Measurements from ENCODE around the gene RAB4B.
"Not testable (repeated sequence)": the region's sequence is repeated elsewhere in the genome, so short reads cannot be mapped to it uniquely, and the experiment has no call there.

Gene RAB4B, protein sequence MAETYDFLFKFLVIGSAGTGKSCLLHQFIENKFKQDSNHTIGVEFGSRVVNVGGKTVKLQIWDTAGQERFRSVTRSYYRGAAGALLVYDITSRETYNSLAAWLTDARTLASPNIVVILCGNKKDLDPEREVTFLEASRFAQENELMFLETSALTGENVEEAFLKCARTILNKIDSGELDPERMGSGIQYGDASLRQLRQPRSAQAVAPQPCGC

GRCh38 chr19:40777937-40778705 is at the start of gene RAB4B:
Gene RAB4B (plus strand): TSS chr19:40778247. CDS start chr19:40778376, 129 bp downstream.
- peak; percentile 100 for DNase-seq

GRCh38 chr19:40730065-40730464 is 48.0 kb upstream of the RAB4B start:
- not testable (repeated sequence) for DNase-seq

DNA sequence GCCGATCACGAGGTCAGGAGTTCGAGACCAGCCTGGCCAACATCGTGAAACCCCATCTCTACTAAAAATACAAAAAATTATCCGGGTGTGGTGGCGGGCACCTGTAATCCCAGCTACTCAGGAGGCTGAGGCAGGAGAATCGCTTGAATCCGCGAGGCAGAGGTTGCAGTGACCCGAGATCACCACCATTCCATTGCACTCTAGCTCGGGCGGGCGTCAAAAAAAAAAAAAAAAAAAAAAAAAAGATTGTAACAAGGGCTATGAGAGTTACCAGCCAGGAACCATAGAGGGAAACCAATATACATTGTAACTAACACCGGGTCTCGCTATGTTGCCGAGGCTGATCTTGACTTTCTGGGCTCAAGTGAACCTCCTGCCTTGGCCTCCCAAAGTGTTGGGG is 45.7 kb upstream of the RAB4B start:
- not testable (repeated sequence) for DNase-seq

- no peak for DNase-seq
Measured at GRCh38 chr19:40733149-40733548, 44.9 kb upstream of the RAB4B start.

GRCh38 chr19:40735013-40735771 is 42.9 kb upstream of the RAB4B start:
- no peak for DNase-seq

DNA sequence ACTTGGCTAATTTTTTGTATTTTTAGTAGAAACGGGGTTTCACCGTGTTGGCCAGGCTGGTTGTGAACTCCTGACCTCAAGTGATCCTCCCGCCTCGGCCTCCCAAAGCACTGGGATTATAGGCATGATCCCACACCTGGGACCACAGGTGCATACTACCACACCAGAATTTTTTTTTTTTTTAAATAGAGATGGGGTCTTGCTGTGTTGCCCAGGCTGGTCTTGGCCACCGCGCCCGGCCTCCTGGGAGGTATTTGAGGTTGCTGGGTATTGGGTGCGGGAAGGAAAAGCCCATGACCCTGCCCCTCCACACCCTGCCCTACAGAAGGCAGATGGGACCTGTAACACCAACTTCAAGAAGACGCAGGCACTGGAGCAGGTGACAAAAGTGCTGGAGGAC is 41.4 kb upstream of the RAB4B start:
- no peak for DNase-seq

DNA sequence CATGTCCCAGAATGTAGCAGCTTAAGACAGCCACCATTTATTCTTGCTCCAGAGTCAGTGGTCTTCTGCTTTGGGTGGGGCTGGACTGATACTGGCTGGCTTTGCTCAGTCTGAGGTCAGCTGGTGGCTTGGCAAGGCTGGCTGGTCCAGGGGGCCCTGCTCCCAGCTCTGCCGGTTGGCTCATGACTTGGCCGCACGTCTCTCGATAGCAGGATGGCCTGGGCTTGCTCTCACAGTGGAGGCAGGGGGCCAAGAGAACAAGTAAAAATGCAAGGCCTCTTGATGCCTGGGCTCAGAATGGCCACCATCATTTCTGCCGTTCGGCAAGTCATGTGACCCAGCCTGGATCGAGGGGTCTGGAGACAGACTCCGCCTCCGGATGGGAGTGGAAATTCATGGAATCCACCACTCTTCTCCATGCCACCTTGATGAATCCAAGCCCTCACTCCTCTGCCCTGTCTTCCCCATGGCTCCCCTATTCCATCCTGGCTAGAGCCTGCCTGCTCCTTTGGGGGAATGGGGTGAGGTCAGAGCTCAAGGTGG is 40.9 kb upstream of the RAB4B start:
- no peak for DNase-seq

- no peak for DNase-seq
Measured at GRCh38 chr19:40739030-40739839, 38.8 kb upstream of the RAB4B start.

GRCh38 chr19:40739871-40740703 is 38.0 kb upstream of the RAB4B start:
- DNase-seq, result no peak

DNA sequence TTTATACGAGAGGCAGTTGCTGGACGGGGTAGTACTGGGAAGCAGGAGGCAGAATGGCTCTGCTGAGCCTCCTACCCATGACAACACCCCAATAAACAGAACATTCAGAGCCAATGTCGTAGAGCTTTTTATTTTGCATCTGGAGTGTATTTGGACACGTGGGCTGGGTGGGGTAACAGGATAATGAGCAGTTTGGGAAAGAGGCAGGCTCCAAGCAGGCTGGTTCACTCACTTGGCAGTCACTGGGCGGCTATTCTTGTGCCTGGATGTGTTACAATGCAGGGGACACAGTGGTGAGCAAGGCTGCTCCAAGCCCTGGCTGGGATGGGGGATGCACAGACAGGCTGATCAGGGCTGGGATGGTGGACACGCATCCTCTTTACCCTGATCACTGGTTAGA is 37.3 kb upstream of the RAB4B start:
- DNase-seq, result no peak

DNA sequence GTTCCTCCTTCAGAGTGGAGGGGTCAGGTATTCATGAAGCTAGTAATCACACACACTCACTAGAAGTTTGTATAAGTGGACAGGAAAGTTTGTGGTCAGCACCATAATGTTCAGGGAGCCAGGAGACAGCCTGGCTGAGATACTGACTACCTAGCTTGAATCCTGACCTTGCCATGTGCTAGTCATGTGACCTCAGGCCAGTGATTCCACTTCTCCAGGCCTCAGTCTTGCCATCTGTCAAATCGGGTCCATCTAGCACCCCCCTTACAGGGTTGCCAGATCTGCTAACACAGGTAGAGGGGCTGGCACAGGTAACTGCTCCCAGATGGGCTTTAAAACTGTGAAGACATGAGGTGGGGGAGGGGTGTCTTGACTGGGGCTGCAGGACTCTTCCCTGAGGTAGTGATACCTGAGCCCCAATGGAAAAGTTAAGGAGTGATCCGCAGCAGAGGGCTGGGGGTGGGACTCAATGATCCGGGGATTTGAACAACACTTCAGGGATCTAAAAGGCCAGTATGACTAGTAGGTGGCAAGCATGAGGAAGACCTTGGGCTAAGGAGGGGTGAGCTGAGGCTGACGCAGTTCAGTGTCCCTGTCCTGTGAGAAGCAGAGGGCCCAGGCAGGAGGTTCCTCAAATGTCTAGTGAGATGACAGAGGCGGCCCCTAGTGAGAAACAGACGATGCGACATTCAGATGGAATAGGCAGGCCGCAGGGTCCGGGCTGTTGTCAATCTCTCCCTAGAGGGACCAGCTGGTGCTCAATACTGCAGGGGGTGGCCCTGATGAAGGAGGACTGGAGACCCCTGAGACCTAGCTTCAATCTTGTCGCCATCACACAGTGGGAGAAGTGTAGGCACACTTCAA is 36.3 kb upstream of the RAB4B start:
- DNase-seq, result no peak

DNA sequence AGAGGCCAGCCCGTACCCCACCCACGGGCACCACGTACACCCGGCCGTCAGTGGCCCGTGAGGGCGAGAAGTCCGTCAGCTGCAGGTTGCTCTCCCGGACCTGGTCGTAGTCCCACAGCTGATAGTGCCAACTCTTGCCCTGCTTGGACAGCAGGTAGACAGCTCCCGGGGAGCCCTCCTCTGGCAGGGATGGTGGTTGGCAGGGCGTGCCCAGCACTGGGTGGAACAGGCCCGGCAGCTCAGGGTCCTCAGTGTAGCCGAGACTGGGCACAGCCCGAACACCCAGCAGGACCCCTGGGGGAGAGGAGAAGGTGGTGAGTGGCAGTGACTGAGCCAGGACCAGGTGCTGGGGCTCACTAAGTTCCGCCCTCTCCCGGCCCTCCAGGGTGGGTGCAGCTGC is 35.6 kb upstream of the RAB4B start:
- DNase-seq, result no peak

DNA sequence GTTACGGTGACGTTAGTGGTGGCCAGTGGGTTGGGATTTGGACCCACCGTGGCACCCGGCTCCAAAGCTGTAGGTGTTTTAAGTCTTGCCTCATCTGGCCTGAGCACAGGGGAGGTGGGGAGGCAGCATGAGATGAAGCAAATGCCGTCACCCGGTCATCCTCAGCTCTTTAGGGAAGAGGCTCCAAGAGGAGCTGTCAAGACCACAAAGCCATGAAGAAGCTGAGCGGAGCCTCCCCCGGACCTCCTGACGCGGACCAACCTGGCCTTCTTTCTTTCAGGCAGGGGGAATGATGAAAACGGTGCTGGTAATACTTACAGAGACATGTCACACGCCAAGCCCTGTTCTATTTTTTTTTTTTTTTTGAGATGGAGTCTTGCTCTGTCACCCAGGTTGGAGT is 35.2 kb upstream of the RAB4B start:
- DNase-seq, result no peak

DNA sequence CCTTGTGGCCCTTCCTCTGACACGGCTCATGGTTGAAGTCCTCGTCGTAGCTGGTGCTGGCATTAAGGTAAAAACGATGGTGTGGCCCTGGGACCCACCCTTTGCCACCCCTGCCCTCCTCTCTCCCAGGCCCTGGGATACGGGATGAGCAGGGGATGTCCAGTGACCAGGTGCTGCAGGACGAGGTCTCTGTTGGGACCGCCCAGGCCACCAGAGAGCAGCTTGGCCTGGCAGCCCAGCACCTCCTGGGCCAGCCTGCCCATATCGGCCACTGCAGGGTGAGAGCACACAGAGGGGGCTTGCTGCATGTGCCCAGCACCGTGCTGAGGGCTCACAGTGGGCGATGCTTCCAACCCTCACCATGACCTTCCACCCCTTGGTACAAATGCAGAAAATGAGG is 34.1 kb upstream of the RAB4B start:
- DNase-seq, result no peak

GRCh38 chr19:40744554-40745401 is 33.3 kb upstream of the RAB4B start:
- DNase-seq, result peak; percentile 62

DNA sequence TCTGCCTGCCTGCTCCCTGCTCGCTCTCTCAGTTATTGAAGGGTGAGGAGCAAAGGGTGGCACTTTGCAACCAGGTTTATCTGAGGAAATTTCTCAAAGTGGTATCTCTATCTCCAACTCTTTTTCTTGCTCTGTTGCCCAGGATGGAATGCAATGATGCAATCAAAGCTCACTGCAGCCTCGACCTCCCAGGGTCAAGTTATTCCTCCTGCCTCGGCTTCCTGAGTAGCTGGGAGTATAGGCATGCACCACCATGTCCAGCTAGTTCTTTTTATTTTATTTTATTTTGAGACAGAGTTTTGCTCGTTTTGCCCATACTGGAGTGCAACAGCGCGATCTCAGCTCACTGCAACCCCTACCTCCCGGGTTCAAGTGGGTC is 32.7 kb upstream of the RAB4B start:
- DNase-seq, result no peak

DNA sequence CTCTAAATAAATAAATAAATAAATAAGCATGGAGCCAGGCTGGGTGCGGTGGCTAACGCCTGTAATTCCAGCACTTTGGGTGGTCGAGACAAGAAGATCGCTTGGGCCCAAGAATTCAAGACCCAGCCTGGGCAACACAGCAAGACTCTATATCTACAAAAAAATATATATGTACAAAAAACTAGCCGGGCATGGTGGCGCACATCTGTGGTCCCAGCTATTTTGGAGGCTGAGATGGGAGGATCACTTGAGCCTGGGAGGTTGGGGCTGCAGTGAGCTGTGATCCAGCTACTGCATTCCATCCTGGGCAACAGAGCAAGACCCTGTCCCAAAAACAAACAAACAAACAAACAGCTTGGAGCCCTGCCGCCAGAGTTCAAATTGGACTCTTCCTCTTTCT is 30.5 kb upstream of the RAB4B start:
- no peak for DNase-seq

- DNase-seq, result peak; percentile 100
Measured at GRCh38 chr19:40750058-40750873, 27.8 kb upstream of the RAB4B start, which contains the start of gene ACTMAP. Gene ACTMAP (minus strand): TSS chr19:40750477. CDS start chr19:40749803, 674 bp downstream.
